Inferior parietal cortex (tissue), 1 donor: ENCODE data around the gene HOXC6.

ENCODE experiments used
- DNase-seq: peaks from one replicate; pipeline ENCODE4 v3.0.0-alpha.2; 2016; ENCODE audit errors: extremely low spot score

Gene HOXC6

GRCh38 chr12:54028314-54029201 is at the start of gene HOXC6:
TSS of gene HOXC6 (plus strand) at chr12:54028440. CDS start at chr12:54028522, 82 bp downstream.
- no peak for DNase-seq

- DNase-seq, result no peak
Observed at GRCh38 chr12:53978477-53979356, 49.5 kb upstream of the HOXC6 start.

- no peak for DNase-seq
Observed at GRCh38 chr12:53980104-53980801, 48.0 kb upstream of the HOXC6 start.

GRCh38 chr12:53980802-53981496 is 47.3 kb upstream of the HOXC6 start:
- no peak for DNase-seq

GRCh38 chr12:53981634-53982565 is 46.3 kb upstream of the HOXC6 start:
- no peak for DNase-seq

- DNase-seq, result no peak
Observed at GRCh38 chr12:53982648-53983567, 45.3 kb upstream of the HOXC6 start.

GRCh38 chr12:53983568-53983949 is 44.7 kb upstream of the HOXC6 start:
- no peak for DNase-seq

- DNase-seq, result no peak
Observed at GRCh38 chr12:53983950-53984572, 44.2 kb upstream of the HOXC6 start.

- DNase-seq, result peak; percentile 48
Observed at GRCh38 chr12:53984901-53985691, 43.1 kb upstream of the HOXC6 start, which contains the start of gene HOXC10. TSS of gene HOXC10 (plus strand) at chr12:53985146. CDS start at chr12:53985260, 114 bp downstream.

GRCh38 chr12:53985692-53985993 is 42.6 kb upstream of the HOXC6 start:
- DNase-seq, result no peak

GRCh38 chr12:53985994-53986685 is 42.1 kb upstream of the HOXC6 start:
- DNase-seq, result no peak

- DNase-seq, result no peak
Observed at GRCh38 chr12:53986686-53987483, 41.4 kb upstream of the HOXC6 start.

- DNase-seq, result no peak
Observed at GRCh38 chr12:53987787-53988230, 40.4 kb upstream of the HOXC6 start.

GRCh38 chr12:53988541-53989226 is 39.6 kb upstream of the HOXC6 start:
- no peak for DNase-seq

GRCh38 chr12:53989227-53990113 is 38.8 kb upstream of the HOXC6 start:
- peak; percentile 24 for DNase-seq
